Thyroid gland (tissue), 4 donors: ENCODE data around the gene ATP4A. TPM values are rescaled to one million over a fixed set of nuclear protein-coding genes. Genes with fewer than 3 reads are reported as not detected.

Experiments used
- DNase-seq, 2 donors: peaks; one replicate each; pipeline ENCODE4 v3.0.0-alpha.2; 2019
- H3K27ac ChIP-seq, 3 donors: fragments of 200-600 bp; sonication (generic); 1 replicate in 2 of 3; 2 replicates in 1 of 3; pipeline ENCODE4 v1.5.1; 2016 to 2019; ENCODE audit warnings: mild to moderate bottlenecking in 1 of 3, moderate library complexity in 1 of 3
- H3K27me3 ChIP-seq: fragments of 200-600 bp; sonication (generic); one replicate; pipeline ENCODE4 v1.5.1; 2019
- H3K36me3 ChIP-seq, 2 donors: fragments of 200-600 bp; sonication (generic); one replicate each; pipeline ENCODE4 v1.5.1; 2016 to 2019
- H3K4me1 ChIP-seq, 2 donors: fragments of 200-600 bp; sonication (generic); one replicate each; pipeline ENCODE4 v1.5.1; 2017 to 2019
- H3K4me3 ChIP-seq, 3 donors: fragments of 200-600 bp; sonication (generic); replicated peaks in 1 of 3; 1 replicate in 2 of 3; 2 replicates in 1 of 3; pipeline ENCODE4 v1.5.1; 2016; ENCODE audit warnings: mild to moderate bottlenecking in 1 of 3
- H3K9me3 ChIP-seq: fragments of 200-600 bp; sonication (generic); one replicate; pipeline ENCODE4 v1.5.1; 2017
- POLR2A ChIP-seq, 2 donors: fragments of 450-650 bp; IDR thresholded peaks; one replicate each; pipeline ENCODE4 v1.6.1; 2017; ENCODE audit warnings: antibody characterized with exemption in 2 of 2, mild to moderate bottlenecking in 2 of 2, moderate library complexity in 1 of 2
- WGBS, 2 donors: methylation state at CpG; one replicate each; pipeline ENCODE4 v1.1.5; 2017; 5-methylcytosine and 5-hydroxymethylcytosine counted together
- intact Hi-C: fragments of 100-400 bp; cut with DNase I; formaldehyde crosslinking; loops from one replicate; pipeline ENCODE4 v1.15.1; 2023
- total RNA-seq, 4 donors: library from RNA; depleted of rRNA; stranded (reverse); fragments of >200 nt; gene quantifications; one replicate each; pipeline ENCODE4 v1.2.3, GENCODE V29; 2016
- TF ChIP-seq, protein P1 (sequence below), 6 experiments: fragments of 200-600 bp in 3 of 6; fragments of 450-650 bp in 3 of 6; sonication (generic) in 3 of 6; IDR thresholded peaks; one replicate each; pipeline ENCODE4 v1.5.1; 2016 to 2019; ENCODE audit warnings: antibody characterized with exemption in 6 of 6, mild to moderate bottlenecking in 2 of 6, inconsistent platforms in 1 of 6, moderate library complexity in 1 of 6

Gene ATP4A
- total RNA-seq = 1 to 10 TPM in 1 of 4 donors, under 1 TPM in 3; 0.27 to 1.9 (median 0.33) TPM

DNA sequence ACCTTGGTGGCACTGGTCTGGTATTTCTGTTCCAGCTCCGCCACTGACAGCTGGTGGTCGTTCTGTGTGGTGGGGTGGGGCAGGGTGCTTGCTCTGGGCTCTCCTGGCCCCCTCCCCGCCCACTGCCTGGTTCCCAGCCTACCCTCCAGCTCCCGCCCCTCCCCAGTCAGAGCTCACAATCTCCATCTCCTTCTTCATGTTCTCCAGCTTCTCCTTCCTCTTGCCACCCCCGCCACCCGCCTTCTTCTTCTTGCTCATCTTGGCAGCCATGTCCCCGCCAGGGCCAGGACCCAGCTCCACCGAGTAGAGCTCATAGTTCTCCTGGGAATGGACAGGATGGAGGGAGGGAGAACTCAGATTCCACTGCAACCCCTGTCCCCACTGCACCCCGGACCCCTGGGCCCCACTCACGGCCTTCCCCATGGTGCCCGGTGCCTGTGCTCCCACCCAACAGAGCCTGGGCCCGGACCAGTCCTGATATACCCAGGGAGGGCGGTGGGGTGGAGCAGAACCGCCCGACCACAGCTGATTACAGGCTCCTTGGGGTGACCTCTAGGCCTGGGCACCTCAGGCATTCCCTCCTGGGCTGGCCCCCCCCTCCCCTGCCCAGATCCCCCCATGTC lies at the start of gene ATP4A:
Gene ATP4A, minus strand, starts transcription at position 452 of the 623 bp plus-strand sequence. Its CDS starts 29 bp downstream, at position 423.
- no peak for TF ChIP-seq POLR2A (IDR thresholded peaks at IDR 0.05)
- TF ChIP-seq, protein P1, sequence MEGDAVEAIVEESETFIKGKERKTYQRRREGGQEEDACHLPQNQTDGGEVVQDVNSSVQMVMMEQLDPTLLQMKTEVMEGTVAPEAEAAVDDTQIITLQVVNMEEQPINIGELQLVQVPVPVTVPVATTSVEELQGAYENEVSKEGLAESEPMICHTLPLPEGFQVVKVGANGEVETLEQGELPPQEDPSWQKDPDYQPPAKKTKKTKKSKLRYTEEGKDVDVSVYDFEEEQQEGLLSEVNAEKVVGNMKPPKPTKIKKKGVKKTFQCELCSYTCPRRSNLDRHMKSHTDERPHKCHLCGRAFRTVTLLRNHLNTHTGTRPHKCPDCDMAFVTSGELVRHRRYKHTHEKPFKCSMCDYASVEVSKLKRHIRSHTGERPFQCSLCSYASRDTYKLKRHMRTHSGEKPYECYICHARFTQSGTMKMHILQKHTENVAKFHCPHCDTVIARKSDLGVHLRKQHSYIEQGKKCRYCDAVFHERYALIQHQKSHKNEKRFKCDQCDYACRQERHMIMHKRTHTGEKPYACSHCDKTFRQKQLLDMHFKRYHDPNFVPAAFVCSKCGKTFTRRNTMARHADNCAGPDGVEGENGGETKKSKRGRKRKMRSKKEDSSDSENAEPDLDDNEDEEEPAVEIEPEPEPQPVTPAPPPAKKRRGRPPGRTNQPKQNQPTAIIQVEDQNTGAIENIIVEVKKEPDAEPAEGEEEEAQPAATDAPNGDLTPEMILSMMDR (IDR thresholded peaks at IDR 0.05) = no peak
- no peak for DNase-seq
- H3K27ac ChIP-seq = no peak within 1 kb of the TSS
- no peak within 1 kb of the TSS for H3K4me3 ChIP-seq
- H3K9me3 ChIP-seq = no peaks in the 10 kb centered on the region
- peaks cover 2 to 5% of the 10 kb centered on the region in 2 donors for H3K4me1 ChIP-seq
- WGBS, 2 donors = 72 to 79% methylated on average over 12 of the region's 15 CpGs
- H3K36me3 ChIP-seq = no peaks in the 10 kb centered on the region
- intact Hi-C loops = no loop called here
- peaks cover 6% of the 10 kb centered on the region for H3K27me3 ChIP-seq

DNA sequence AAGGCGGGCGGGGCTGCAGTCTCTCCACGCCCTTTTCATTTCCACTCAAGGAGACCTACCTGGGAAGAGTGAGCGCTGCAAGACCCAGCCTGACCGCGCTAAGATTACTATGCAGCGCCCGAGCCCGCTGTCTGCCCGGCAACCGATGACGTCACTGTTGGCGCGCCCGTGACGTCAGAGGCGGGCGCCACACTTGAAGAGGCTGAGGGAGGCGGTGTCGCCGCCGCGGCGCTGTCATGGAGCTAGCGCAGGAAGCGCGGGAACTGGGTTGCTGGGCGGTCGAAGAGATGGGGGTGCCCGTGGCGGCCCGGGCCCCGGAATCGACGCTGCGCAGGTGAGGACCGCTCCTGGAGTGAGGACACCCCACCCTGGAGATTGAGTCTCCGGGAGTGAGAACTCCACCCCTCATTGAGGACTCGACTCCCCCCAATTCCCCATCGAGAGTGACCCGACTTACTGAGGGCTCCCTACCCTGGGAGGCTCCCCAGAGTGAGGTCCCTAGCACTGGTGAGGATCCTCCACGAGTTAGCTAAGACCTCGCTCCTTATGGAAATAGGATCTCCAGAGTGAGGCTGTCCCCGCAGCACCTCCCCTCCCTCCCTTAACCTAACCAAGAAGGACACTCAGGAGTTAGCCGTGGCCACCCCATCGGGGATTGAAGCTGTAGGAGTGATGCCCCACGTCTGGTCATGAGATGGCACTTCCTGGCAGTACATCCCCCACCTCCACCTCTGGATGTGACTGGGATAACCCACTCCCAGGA lies 49.3 kb upstream of the ATP4A start, which contains the start of gene HAUS5:
Gene HAUS5, plus strand, starts transcription at position 177 of the 763 bp plus-strand sequence. Its CDS starts 60 bp downstream, at position 237.
- peak; percentile 92 for DNase-seq
- Histone ChIP-seq H3K27ac (peak within 1 kb of the TSS in 2 of 3 donors; percentile 3 to 51), H3K27me3 (no peaks in the 10 kb centered on the region), H3K9me3 (no peaks in the 10 kb centered on the region), H3K36me3 (no peaks in the 10 kb centered on the region), H3K4me1 (peaks cover 9 to 10% of the 10 kb centered on the region in 2 donors), H3K4me3 (peak within 1 kb of the TSS; percentile 5 to 55 (median 44))
- 0% methylated on average over 15 to 24 of the region's 47 CpGs for WGBS, 2 donors
- TF ChIP-seq, protein P1 (IDR thresholded peaks at IDR 0.05) = peak in 1 of 6 experiments; percentile 56
- peak in 1 of 2 donors; percentile 45 for TF ChIP-seq POLR2A (IDR thresholded peaks at IDR 0.05)
- intact Hi-C loops = loop anchor here (10.0 kb wide), 1 partner anchor 258 kb away; the partner anchor contains the start of gene FFAR3

DNA sequence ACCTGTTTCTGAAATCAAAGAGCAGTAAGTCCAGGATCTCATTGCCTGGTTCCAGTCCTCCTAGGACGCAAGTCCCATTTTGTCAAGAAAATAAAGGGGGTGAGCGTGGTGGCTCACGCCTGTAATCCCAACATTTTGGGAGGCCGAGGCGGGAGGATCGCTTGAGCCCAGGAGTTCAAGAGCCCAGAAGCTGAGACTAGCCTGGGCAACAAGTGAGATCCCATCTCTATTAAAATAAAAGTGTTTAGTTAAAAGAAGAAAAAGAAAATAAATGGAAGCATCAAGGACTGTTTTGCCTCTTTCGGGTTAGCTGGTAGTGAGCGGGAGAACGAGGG lies 48.7 kb upstream of the ATP4A start:
- Histone ChIP-seq H3K27ac (peak overlapping the region in 1 of 3 donors; percentile 3), H3K27me3 (no peaks in the 10 kb centered on the region), H3K4me1 (peaks cover 9 to 10% of the 10 kb centered on the region in 2 donors), H3K9me3 (no peaks in the 10 kb centered on the region), H3K4me3 (peak overlapping the region in 1 of 3 donors; percentile 55), H3K36me3 (no peaks in the 10 kb centered on the region)
- no peak for TF ChIP-seq POLR2A (IDR thresholded peaks at IDR 0.05)
- TF ChIP-seq, protein P1 (IDR thresholded peaks at IDR 0.05) = no peak
- DNase-seq = no peak
- WGBS, 2 donors = 32 to 34% methylated on average over 9 of the region's 9 CpGs
- intact Hi-C loops = loop anchor here (10.0 kb wide), 1 partner anchor 257 kb away; the partner anchor contains the start of gene FFAR3

DNA sequence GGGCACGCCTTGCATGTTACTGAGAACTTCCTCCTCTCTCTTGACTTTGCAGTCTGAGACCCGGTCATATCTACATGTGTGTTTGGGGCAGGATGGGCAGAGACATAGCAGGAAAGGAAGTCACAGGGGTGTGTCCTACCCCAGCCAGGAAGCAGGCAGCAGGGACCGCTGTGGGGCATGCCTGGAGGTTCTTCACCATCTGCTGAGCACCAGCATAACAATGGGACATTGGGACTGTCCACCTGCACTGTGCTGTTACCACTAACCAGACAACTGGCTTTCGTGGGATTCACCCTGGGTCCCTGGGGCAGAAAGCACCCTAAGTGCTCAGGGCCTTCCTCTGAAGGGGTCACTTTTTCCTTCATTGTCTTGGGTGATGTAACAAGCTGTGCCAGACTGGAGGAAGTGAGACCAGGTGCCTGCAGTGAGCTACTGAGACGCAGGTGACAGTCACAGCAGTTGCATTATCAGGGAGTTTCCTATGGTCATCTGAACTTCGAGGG lies 46.4 kb upstream of the ATP4A start:
- no peak for TF ChIP-seq POLR2A (IDR thresholded peaks at IDR 0.05)
- TF ChIP-seq, protein P1 (IDR thresholded peaks at IDR 0.05) = no peak
- no peak for DNase-seq
- H3K4me3 ChIP-seq = no peak overlapping the region
- no peaks in the 10 kb centered on the region for H3K9me3 ChIP-seq
- intact Hi-C loops = loop anchor here (10.0 kb wide), 2 partner anchors 255 to 335 kb away; partner anchors contain the start of gene FFAR3
- no peaks in the 10 kb centered on the region for H3K36me3 ChIP-seq
- no peak overlapping the region for H3K27ac ChIP-seq
- H3K4me1 ChIP-seq = peaks cover 9 to 10% of the 10 kb centered on the region in 2 donors
- H3K27me3 ChIP-seq = no peaks in the 10 kb centered on the region
- 80 to 89% methylated on average over 5 to 6 of the region's 6 CpGs for WGBS, 2 donors
